GM08714 (cell line): ENCODE results near the gene PSMD5.
"Not testable (repeated sequence)": the region's sequence is repeated elsewhere in the genome, so short reads cannot be mapped to it uniquely, and the experiment has no call there.

Source experiments
- H3K4me3 ChIP-seq: fragments of 200-500 bp; sonication (Bioruptor generic); 2 replicates; pipeline ENCODE4 v1.5.1; 2014; ENCODE audit warnings: mild to moderate bottlenecking, low read length, inconsistent platforms
- ZNF274 ChIP-seq: IDR thresholded peaks from 2 replicates; pipeline ENCODE4 v1.6.1; 2012; ENCODE audit warnings: mild to moderate bottlenecking, low read depth, low read length

PSMD5 gene

DNA sequence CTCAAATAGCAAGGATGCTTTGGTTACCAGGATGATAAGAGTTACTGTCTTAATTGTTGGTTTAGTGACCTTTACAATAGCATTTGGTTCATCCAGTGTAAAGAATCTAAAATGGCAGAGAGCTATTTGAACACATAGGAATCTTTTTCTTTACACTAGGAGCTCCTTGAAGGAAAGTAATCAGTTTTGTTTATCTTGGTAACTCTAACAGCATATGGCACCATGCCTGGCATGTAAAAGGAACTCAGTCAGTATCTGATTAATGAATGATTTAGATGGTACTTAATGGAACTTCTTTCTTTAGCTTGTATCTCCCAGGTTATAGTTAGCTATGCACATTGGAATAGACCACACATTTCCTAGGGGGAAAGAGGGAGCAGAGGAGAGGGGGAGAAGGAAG lies 9.9 kb downstream of the PSMD5 start:
- H3K4me3 ChIP-seq, result no peak overlapping the region
- no peak for TF ChIP-seq ZNF274

DNA sequence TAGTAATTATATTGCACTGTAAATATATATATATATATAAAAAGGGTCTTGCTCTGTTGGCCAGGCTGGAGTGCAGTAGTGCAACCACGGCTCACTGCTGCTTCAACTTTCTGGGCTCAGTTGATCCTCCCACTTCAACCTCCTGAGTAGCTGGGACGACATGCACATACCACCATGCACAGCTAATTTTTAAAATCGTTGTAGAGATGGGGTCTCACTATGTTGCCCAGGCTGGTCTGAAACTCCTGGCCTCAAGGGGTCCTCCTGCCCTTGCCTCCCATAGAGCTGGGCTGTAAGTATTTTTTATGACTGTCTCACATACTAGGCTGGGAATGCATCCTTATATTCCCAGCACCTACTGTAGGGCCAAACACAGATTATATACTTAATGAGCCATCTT lies 11.9 kb downstream of the PSMD5 start:
- TF ChIP-seq ZNF274, result no peak
- no peak overlapping the region for H3K4me3 ChIP-seq

DNA sequence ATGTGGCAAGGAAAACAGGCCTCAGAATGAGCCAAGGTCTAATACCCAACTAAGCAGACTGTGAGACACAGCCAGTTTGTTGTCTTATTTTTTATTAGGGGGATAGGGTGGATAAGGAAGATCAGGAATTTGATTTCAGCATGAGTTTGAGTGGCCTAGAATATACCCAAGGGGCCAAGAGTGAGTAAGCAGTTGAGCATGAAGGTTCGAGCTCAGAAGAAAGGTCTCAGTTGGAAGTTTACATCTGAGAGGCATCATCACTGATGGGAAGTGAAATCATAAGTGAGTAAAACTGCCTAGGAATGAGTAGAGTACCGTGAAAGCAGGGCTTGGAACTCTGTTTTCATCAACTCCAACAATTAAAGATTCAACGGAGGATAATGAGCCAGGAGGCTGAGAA lies 12.6 kb downstream of the PSMD5 start:
- H3K4me3 ChIP-seq, result no peak overlapping the region
- no peak for TF ChIP-seq ZNF274

DNA sequence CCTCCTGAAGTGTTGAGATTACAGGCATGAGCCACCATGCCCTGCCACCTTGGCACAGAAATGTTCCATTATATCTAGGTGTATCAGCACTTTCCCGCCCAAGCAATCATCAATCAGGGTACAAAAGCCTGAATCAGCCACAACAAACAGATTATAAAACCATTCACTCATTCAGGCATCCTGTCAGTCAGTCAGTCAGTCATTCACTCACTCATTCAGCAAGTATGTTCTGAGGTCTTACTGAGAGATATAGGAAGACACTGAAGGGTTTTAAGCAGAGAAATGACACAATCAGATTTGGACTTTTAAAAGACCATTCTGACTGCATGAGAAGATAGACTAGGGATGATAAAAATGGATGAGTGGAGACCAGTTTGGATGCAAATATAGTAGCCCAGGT lies 13.1 kb downstream of the PSMD5 start:
- H3K4me3 ChIP-seq, result no peak overlapping the region
- no peak for TF ChIP-seq ZNF274

DNA sequence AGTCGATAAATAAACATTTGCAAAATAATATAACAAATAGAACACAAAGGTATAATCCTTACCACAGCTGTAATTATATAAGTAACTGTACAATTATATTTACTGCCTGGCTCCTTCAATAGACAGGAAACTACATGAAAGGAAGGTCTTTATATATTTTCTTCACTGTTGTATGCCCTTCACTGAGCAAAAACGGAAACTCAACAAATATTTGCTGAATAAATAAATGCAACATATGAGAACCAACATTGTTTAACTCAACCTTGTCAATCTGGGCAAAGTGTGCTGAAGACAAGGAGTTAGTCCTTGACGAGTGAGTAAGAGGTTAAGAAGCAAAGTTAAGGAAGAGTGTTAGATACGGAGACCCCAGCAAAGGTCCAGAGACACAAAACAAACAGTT lies 22.6 kb downstream of the PSMD5 start:
- H3K4me3 ChIP-seq, result no peak overlapping the region
- no peak for TF ChIP-seq ZNF274

DNA sequence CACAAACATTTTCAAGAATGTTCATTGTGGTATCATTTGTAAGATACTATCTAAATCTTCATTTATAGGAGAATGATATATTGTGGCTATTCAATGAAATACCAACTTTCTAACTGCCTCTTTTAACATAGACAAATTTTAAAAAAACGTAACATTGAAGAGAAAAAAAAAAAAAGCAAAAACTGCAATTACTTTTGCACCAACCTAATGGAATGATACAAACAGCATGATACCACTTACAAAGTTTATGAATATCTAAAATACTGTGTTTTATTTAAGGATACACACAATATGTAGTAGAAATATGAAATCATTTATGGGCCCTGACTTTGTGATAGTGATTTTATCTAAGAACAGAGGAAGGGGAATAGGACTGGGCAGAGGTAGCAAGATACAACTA lies 24.1 kb downstream of the PSMD5 start:
- no peak for TF ChIP-seq ZNF274
- H3K4me3 ChIP-seq, result no peak overlapping the region

DNA sequence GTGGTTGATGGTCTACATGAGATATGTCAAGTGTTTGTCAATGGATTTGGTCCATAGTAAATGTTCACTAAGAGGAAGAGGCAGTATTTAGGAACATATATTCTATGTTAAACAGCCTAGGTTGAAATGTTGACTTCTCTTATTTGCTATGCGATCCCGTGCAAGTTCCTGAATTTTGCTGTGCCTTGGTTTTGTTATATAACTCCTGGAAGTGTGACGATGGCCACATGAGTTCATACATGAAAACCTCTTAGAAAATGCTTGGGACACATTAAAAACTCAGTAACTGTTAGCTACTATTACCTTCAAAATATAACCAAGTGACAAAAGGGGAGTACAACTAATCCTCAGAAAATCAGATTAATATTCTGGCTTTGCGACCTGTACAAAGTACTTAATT lies 27.6 kb downstream of the PSMD5 start:
- TF ChIP-seq ZNF274, result no peak
- H3K4me3 ChIP-seq, result no peak overlapping the region

DNA sequence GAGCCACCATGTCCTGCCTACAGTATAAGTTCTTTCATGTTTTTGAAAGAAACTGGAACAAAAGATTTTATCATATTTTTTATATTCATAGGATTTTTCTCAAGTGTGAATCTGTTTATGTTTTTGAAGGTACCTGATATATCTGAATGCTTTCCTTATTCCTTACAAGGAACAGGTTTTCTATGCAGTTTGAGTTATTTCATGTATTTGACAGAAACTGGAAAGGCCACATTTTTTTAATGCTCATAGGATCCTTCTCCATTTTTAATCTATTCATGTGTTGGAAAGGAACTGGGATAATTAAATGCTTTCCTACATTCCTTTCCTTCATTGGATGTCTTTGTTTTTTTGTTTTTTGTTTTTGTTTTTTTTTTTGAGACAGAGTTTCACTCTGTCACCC lies 33.8 kb downstream of the PSMD5 start:
- H3K4me3 ChIP-seq, result no peak overlapping the region
- no peak for TF ChIP-seq ZNF274

DNA sequence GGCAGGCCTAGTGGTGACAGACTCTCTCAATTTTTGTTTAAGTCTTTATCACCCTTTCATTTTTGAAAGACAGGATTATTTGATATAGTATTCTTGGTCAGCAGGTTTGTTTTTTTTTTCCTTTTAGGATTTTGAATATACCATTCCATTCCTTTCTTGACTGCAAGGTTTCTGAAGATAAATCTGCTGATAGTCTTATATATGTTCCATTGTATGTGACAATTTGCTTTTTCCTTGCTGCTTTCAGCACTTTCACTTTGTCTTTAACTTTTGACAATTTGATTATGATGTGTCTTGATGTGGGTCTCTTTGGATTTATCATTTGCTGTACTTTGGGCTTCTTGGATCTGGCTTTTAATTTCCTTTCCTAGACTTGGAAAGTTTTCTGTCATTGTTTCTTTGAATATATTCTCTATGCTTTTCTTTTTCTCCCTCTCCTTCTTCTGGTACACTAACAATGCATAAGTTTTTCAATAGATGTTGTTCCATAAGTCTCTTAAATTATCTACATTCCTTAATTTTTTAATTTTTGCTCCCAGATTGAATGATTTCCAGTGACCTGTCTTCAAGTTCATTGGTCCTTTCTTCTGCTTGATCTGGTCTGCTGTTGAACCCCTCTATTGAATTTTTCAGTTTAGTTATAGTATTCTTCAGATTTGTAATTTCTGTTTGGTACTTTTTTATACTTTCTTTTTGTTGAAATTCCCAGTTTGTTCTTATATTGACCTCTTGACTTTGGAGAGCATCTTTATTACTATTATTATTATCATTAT lies 34.9 kb downstream of the PSMD5 start:
- no peak for TF ChIP-seq ZNF274
- no peak overlapping the region for H3K4me3 ChIP-seq

DNA sequence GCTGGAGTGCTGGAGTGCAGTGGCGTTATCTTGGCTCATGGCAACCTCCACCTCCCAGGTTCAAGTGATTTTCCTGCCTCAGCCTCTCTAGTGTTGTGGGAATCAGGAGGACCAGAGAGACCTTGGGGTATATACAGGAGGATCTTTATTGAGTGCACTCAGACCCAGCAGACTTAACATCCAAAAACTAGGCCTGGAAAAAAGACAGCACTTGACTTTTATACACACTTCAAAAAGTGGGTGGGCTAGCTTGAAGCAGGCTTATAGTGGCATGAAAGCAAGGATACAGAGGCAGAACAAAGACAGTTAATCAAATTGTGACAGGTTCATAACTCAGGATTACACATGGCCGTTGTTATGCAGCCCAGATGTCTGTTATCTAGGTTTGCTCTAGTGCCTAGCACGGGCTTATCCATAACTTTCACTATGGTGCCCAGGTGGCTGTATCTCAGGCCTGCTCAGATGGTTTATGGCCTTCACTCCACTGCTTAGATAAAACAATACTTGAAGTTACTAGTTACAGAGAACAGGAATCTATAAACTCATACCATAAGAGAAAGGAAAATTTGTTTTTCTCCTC lies 37.8 kb downstream of the PSMD5 start:
- not testable (repeated sequence) for H3K4me3 ChIP-seq

DNA sequence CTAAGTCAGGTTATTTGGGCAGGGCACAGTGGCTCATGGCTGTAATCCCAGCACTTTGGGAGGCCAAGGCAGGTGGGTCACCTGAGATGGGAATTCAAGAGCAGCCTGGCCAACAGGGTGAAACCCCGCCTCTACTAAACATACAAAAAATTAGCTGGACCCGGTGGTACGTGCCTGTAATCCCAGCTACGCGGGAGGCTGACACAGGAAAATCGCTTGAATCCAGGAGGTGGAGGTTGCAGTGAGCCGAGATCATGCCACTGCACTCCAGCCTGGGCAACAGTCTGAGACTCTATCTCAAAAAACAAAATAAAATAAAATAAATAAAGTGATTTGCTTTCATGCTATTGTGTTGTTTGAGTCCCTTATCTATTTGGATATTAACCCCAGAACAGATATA lies 41.3 kb downstream of the PSMD5 start:
- H3K4me3 ChIP-seq, result no peak overlapping the region
- TF ChIP-seq ZNF274, result no peak

DNA sequence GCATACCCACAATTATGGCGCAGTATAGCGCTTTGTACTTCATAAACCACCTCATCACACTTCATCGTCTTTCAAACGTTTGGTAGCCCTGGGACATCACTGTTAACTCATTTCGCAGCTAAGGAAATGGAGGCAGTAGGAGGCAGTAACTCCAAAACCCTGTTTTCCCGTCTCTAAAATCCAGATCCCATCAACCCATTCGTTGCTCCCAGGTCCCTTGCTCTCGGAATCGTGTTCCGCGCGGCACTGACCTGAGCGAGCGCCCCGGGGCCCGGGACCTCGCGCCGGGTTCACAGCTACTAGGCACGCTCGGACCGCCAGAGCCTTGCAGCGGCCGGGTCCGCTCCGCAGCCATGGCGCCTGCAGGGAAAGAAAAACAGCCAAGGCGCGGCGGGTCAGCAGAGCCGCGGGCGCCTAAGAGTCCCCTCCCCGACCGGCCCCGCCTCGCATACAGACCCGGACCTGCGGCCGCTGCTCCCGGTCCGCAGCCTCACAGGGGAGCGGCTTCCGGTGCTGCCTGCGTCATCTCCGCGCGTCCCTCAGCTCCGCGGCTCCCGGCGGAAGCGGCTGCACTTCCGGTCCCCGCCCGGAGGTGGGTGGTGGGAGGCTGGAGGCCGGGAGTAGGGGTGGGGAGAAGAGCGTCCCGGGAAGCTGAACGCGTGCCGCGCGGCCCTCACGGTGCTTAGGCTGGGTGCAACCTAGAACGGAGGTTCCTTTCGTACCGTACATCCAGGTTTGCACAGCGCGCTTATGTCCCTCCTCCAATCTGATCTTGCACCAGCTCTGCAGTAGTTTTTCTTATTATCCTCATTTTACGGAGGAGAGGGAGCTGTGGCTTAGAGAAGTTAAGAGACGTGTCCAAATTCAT lies 49.6 kb downstream of the PSMD5 start, which contains the start of gene FBXW2:
FBXW2 (minus strand) TSS at position 519 of the 868 bp plus-strand sequence. CDS start 5,158 bp downstream, outside the sequence.
- H3K4me3 ChIP-seq, result peak within 1 kb of the TSS; percentile 99
- no peak for TF ChIP-seq ZNF274

DNA sequence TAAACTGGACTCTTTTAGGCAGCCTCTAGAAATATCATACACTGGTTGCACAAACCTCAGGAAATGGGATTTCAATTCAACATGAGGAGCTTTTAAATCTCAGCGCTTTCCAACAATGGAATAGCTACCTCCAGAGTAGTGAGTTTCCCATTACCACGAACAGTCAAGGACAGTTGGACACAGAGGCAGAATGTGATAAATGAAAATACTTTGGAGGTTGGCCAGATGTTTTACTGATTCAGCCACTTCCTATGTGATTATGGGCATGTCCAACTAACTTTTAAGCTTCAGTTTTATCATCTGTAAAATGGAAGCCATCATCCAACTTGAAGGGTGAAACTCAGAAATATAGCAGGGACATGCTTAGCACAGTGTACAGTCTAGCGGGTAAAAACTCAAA lies 51.6 kb downstream of the PSMD5 start:
- TF ChIP-seq ZNF274, result no peak
- H3K4me3 ChIP-seq, result no peak overlapping the region

DNA sequence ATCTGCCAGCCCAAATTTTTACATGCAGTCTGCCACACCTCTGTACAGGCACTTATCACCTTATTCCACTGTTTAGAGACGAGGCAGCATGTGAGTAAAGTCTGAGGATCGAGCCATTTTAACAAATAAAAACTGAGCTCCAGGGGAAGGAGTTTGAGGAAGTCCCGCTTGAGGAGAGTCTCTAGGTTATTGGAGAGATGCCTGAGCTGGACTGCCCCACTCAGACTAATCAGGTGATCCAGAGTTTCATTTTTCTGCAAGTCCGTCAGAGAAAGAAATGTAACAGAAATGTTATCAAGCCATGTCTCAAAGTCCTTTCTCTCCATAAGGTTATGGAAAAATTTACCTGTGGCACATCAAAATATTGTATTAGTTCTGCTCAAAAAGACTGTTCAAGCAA lies 54.8 kb downstream of the PSMD5 start:
- no peak overlapping the region for H3K4me3 ChIP-seq
- no peak for TF ChIP-seq ZNF274

DNA sequence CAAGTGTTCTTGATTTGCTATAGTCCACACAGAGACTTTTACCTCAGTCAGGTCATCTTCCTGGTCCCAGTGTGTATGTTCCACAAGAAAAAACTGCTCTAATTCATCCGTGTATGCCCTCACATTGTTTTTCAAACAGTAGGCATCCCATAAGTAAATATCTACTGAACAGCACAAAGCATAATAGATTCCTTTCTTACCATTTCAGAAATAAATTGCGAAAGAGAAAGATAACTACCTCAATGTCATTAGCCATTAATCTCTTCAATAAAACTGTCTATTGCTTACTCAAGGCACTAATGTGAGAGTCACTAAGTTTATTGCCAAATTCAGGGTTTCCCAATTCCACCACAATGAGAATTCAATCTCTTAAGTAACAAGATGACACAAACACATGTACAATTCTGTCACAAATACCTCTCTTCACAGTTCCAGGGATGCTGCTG lies 59.1 kb downstream of the PSMD5 start:
- no peak overlapping the region for H3K4me3 ChIP-seq
- TF ChIP-seq ZNF274, result no peak
